Measurements from ENCODE around the gene PISD.

The PISD gene

DNA sequence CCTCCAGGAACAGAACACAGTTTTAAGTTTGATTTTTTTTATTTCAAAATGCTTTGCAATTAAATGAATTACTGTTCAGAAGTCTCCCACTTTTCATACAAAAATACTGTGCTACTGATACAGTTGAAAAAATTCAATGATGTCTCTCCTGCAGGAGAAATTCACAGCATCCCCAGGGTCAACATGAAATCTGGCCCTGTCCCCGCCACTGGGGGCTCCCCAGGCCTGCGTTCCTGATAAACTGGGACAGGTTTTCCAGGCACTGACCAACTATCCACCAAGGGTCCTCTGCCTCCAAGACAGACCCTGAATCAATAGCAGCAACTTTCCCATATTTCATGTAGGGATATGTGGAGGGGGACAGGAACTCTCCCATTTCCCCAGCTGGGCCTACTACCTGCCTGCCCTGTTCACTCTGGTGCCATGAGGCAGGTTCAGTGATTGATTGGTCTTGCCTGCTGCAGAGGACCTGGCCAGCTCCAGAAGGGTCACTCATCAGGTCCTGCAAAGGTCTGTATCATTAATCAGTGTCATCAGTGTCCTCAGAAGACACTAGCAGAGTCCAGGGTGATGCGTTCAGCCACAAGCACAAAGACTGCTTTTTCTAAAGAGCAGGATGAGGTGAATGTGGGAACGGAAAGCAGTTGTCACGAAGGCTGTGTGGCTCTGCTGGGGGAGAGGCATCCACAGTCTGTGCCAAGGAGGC is 43.4 kb downstream of the PISD start:
- Histone ChIP-seq H3K9ac (ENCODE audit: low read length) (no peak overlapping the region), H3K36me3 (ENCODE audit: control insufficient read depth, insufficient read depth, low read length) (peaks cover 34% of the 10 kb centered on the region), H3K4me1 (ENCODE audit: control insufficient read depth, insufficient read depth, low read length) (no peaks in the 10 kb centered on the region), H3K27me3 (ENCODE audit: control insufficient read depth, insufficient read depth, low read length) (no peaks in the 10 kb centered on the region), H3K4me3 (ENCODE audit: low read length) (no peak overlapping the region), H3K27ac (ENCODE audit: low read depth, low read length) (no peak overlapping the region)

DNA sequence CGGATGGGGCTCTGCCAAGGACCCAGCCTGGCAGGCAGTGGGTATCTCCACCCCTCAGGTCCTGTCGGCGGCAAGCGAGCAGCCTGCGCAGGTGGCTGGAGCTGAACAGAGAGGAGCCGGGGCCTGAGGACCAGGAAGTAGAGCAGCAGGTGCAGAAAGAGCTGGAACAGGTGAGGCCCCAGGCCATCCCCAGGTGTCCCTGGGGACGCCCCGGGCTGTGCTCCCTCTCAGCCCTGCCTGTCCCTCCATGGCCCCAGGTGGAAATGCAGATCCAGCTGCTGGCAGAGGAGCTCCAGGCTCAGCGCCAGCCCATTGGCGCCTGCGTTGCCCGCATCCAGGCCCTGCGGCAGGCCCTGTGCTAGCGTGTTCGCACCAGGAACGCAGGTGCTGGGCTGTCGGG is 44.0 kb downstream of the PISD start:
- Histone ChIP-seq H3K27me3 (ENCODE audit: control insufficient read depth, insufficient read depth, low read length) (no peaks in the 10 kb centered on the region), H3K4me3 (ENCODE audit: low read length) (no peak overlapping the region), H3K4me1 (ENCODE audit: control insufficient read depth, insufficient read depth, low read length) (no peaks in the 10 kb centered on the region), H3K9ac (ENCODE audit: low read length) (no peak overlapping the region), H3K27ac (ENCODE audit: low read depth, low read length) (no peak overlapping the region), H3K36me3 (ENCODE audit: control insufficient read depth, insufficient read depth, low read length) (peaks cover 34% of the 10 kb centered on the region)

- Histone ChIP-seq H3K9ac (ENCODE audit: low read length) (no peak overlapping the region), H3K4me1 (ENCODE audit: control insufficient read depth, insufficient read depth, low read length) (no peaks in the 10 kb centered on the region), H3K4me3 (ENCODE audit: low read length) (no peak overlapping the region), H3K27ac (ENCODE audit: low read depth, low read length) (no peak overlapping the region), H3K36me3 (ENCODE audit: control insufficient read depth, insufficient read depth, low read length) (peaks cover 32% of the 10 kb centered on the region), H3K27me3 (ENCODE audit: control insufficient read depth, insufficient read depth, low read length) (no peaks in the 10 kb centered on the region)
Observed at GRCh38 chr22:31616315-31616980, 45.6 kb downstream of the PISD start.

GRCh38 chr22:31615940-31616314 is 46.1 kb downstream of the PISD start:
- H3K36me3 ChIP-seq (ENCODE audit: control insufficient read depth, insufficient read depth, low read length), result peaks cover 27% of the 10 kb centered on the region
- H3K27me3 ChIP-seq (ENCODE audit: control insufficient read depth, insufficient read depth, low read length), result no peaks in the 10 kb centered on the region
- H3K4me3 ChIP-seq (ENCODE audit: low read length), result no peak overlapping the region
- H3K9ac ChIP-seq (ENCODE audit: low read length), result no peak overlapping the region
- peaks cover under 1% of the 10 kb centered on the region for H3K4me1 ChIP-seq (ENCODE audit: control insufficient read depth, insufficient read depth, low read length)
- H3K27ac ChIP-seq (ENCODE audit: low read depth, low read length), result no peak overlapping the region

DNA sequence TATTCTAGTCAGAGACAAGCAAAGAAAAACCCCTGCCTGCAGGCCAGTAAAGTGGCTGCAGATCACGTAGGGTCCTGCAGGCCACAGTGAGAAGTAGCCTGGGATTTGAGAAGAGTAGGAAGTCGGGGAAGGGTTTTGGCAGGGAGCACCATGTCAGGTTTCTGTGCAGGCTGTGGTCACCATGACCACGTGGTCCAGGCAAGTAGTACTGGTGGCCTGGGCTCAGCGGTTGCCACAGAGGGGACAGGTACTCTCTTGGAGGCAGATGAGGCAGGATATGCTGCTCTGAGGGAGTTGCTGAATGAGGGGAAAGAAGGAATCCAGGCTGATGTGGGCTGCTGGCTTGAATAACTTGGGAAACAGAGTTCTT is 46.5 kb downstream of the PISD start:
- H3K9ac ChIP-seq (ENCODE audit: low read length), result no peak overlapping the region
- H3K27ac ChIP-seq (ENCODE audit: low read depth, low read length), result no peak overlapping the region
- no peaks in the 10 kb centered on the region for H3K27me3 ChIP-seq (ENCODE audit: control insufficient read depth, insufficient read depth, low read length)
- peaks cover 4% of the 10 kb centered on the region for H3K4me1 ChIP-seq (ENCODE audit: control insufficient read depth, insufficient read depth, low read length)
- no peak overlapping the region for H3K4me3 ChIP-seq (ENCODE audit: low read length)
- H3K36me3 ChIP-seq (ENCODE audit: control insufficient read depth, insufficient read depth, low read length), result peaks cover 25% of the 10 kb centered on the region

GRCh38 chr22:31614781-31615490 is 47.1 kb downstream of the PISD start:
- Histone ChIP-seq H3K4me3 (ENCODE audit: low read length) (no peak overlapping the region), H3K9ac (ENCODE audit: low read length) (no peak overlapping the region), H3K36me3 (ENCODE audit: control insufficient read depth, insufficient read depth, low read length) (peaks cover 21% of the 10 kb centered on the region), H3K27me3 (ENCODE audit: control insufficient read depth, insufficient read depth, low read length) (no peaks in the 10 kb centered on the region), H3K27ac (ENCODE audit: low read depth, low read length) (no peak overlapping the region), H3K4me1 (ENCODE audit: control insufficient read depth, insufficient read depth, low read length) (peaks cover 4% of the 10 kb centered on the region)

- Histone ChIP-seq H3K27ac (ENCODE audit: low read depth, low read length) (no peak overlapping the region), H3K4me3 (ENCODE audit: low read length) (no peak overlapping the region), H3K27me3 (ENCODE audit: control insufficient read depth, insufficient read depth, low read length) (no peaks in the 10 kb centered on the region), H3K9ac (ENCODE audit: low read length) (no peak overlapping the region), H3K36me3 (ENCODE audit: control insufficient read depth, insufficient read depth, low read length) (peaks cover 10% of the 10 kb centered on the region), H3K4me1 (ENCODE audit: control insufficient read depth, insufficient read depth, low read length) (peaks cover 4% of the 10 kb centered on the region)
Observed at GRCh38 chr22:31613904-31614296, 48.1 kb downstream of the PISD start.

DNA sequence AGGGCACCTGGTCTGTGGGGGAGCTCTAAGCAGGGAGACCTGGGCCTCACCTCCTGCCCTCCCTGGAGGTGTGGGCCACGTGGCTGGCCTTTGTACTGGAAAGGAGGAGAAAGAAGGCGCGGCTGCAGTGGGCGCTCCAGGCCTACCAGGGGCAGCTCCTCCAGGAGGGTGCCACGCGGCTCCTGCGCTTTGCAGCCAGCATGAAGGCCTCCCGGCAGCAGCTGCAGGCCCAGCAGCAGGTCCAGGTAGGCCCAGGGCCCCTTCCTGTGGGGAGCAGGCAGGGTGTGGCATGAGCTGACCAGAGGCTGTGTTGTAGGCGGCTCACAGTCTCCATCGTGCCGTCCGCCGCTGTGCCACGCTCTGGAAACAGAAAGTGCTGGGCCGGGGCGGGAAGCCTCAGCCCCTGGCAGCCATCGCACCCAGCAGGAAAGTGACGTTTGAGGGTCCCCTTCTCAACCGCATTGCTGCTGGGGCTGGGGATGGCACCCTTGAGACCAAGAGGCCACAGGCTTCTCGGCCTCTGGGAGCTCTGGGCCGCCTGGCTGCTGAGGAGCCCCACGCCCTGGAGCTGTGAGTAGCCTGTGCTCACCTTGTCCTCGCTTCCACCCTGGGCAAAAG is 48.6 kb downstream of the PISD start:
- no peaks in the 10 kb centered on the region for H3K27me3 ChIP-seq (ENCODE audit: control insufficient read depth, insufficient read depth, low read length)
- H3K4me3 ChIP-seq (ENCODE audit: low read length), result no peak overlapping the region
- no peak overlapping the region for H3K9ac ChIP-seq (ENCODE audit: low read length)
- peaks cover 4% of the 10 kb centered on the region for H3K4me1 ChIP-seq (ENCODE audit: control insufficient read depth, insufficient read depth, low read length)
- H3K27ac ChIP-seq (ENCODE audit: low read depth, low read length), result no peak overlapping the region
- peaks cover 7% of the 10 kb centered on the region for H3K36me3 ChIP-seq (ENCODE audit: control insufficient read depth, insufficient read depth, low read length)

- peaks cover 4% of the 10 kb centered on the region for H3K4me1 ChIP-seq (ENCODE audit: control insufficient read depth, insufficient read depth, low read length)
- peaks cover 11% of the 10 kb centered on the region for H3K36me3 ChIP-seq (ENCODE audit: control insufficient read depth, insufficient read depth, low read length)
- no peak overlapping the region for H3K27ac ChIP-seq (ENCODE audit: low read depth, low read length)
- no peak overlapping the region for H3K4me3 ChIP-seq (ENCODE audit: low read length)
- no peak overlapping the region for H3K9ac ChIP-seq (ENCODE audit: low read length)
- H3K27me3 ChIP-seq (ENCODE audit: control insufficient read depth, insufficient read depth, low read length), result no peaks in the 10 kb centered on the region
Observed at GRCh38 chr22:31612891-31613285, 49.1 kb downstream of the PISD start.

- no peak overlapping the region for H3K9ac ChIP-seq (ENCODE audit: low read length)
- peaks cover 4% of the 10 kb centered on the region for H3K4me1 ChIP-seq (ENCODE audit: control insufficient read depth, insufficient read depth, low read length)
- peaks cover 10% of the 10 kb centered on the region for H3K36me3 ChIP-seq (ENCODE audit: control insufficient read depth, insufficient read depth, low read length)
- H3K27me3 ChIP-seq (ENCODE audit: control insufficient read depth, insufficient read depth, low read length), result no peaks in the 10 kb centered on the region
- no peak overlapping the region for H3K4me3 ChIP-seq (ENCODE audit: low read length)
- peak overlapping the region; percentile 27 for H3K27ac ChIP-seq (ENCODE audit: low read depth, low read length)
Observed at GRCh38 chr22:31611061-31611760, 50.8 kb downstream of the PISD start.

- Histone ChIP-seq H3K36me3 (ENCODE audit: control insufficient read depth, insufficient read depth, low read length) (peaks cover 13% of the 10 kb centered on the region), H3K27me3 (ENCODE audit: control insufficient read depth, insufficient read depth, low read length) (no peaks in the 10 kb centered on the region), H3K27ac (ENCODE audit: low read depth, low read length) (peak overlapping the region; percentile 27), H3K9ac (ENCODE audit: low read length) (no peak overlapping the region), H3K4me1 (ENCODE audit: control insufficient read depth, insufficient read depth, low read length) (peaks cover 4% of the 10 kb centered on the region), H3K4me3 (ENCODE audit: low read length) (no peak overlapping the region)
Observed at GRCh38 chr22:31610611-31611010, 51.4 kb downstream of the PISD start.

GRCh38 chr22:31609716-31610115 is 52.3 kb downstream of the PISD start:
- Histone ChIP-seq H3K4me3 (ENCODE audit: low read length) (no peak overlapping the region), H3K9ac (ENCODE audit: low read length) (no peak overlapping the region), H3K36me3 (ENCODE audit: control insufficient read depth, insufficient read depth, low read length) (peaks cover 11% of the 10 kb centered on the region), H3K27ac (ENCODE audit: low read depth, low read length) (no peak overlapping the region), H3K4me1 (ENCODE audit: control insufficient read depth, insufficient read depth, low read length) (peaks cover 4% of the 10 kb centered on the region), H3K27me3 (ENCODE audit: control insufficient read depth, insufficient read depth, low read length) (no peaks in the 10 kb centered on the region)
